Parathyroid adenoma (tissue), 2 donors: ENCODE data around the gene ECD.
"Not testable (repeated sequence)": the region's sequence is repeated elsewhere in the genome, so short reads cannot be mapped to it uniquely, and the experiment has no call there.

Experiments used
- H2AFZ ChIP-seq: fragments of 300-600 bp; sonication (generic); one replicate; pipeline ENCODE4 v1.7.0; 2017; ENCODE audit warnings: antibody characterized with exemption, mild to moderate bottlenecking
- H3K27ac ChIP-seq: fragments of 300-600 bp; sonication (generic); one replicate; pipeline ENCODE4 v1.7.0; 2017
- H3K27me3 ChIP-seq: fragments of 300-600 bp; sonication (generic); one replicate; pipeline ENCODE4 v1.7.0; 2017; ENCODE audit warnings: low read length; ENCODE audit not compliant: control insufficient read depth, insufficient read depth
- H3K36me3 ChIP-seq: fragments of 300-600 bp; sonication (generic); one replicate; pipeline ENCODE4 v1.7.0; 2017; ENCODE audit warnings: low read length; ENCODE audit not compliant: control insufficient read depth, insufficient read depth
- H3K4me1 ChIP-seq: fragments of 300-600 bp; sonication (generic); one replicate; pipeline ENCODE4 v1.7.0; 2017; ENCODE audit warnings: control low read depth
- H3K4me2 ChIP-seq: fragments of 300-600 bp; sonication (generic); one replicate; pipeline ENCODE4 v1.7.0; 2017; ENCODE audit warnings: low read length
- H3K4me3 ChIP-seq: fragments of 300-600 bp; sonication (generic); one replicate; pipeline ENCODE4 v1.7.0; 2017; ENCODE audit warnings: low read depth, low read length
- H3K79me2 ChIP-seq: fragments of 300-600 bp; sonication (generic); one replicate; pipeline ENCODE4 v1.7.0; 2017; ENCODE audit warnings: control low read depth
- H3K9ac ChIP-seq: fragments of 300-600 bp; sonication (generic); one replicate; pipeline ENCODE4 v1.7.0; 2017; ENCODE audit warnings: mild to moderate bottlenecking
- H3K9me3 ChIP-seq: fragments of 300-600 bp; sonication (generic); one replicate; pipeline ENCODE4 v1.7.0; 2017; ENCODE audit warnings: low read length; ENCODE audit not compliant: control insufficient read depth
- TF ChIP-seq, protein P1 (sequence below): fragments of 300-600 bp; sonication (generic); IDR thresholded peaks from one replicate; pipeline ENCODE4 v1.7.0; 2017; ENCODE audit warnings: antibody characterized with exemption, mild to moderate bottlenecking
- donor health status: primary hyperparathyroidism.

ECD gene

DNA sequence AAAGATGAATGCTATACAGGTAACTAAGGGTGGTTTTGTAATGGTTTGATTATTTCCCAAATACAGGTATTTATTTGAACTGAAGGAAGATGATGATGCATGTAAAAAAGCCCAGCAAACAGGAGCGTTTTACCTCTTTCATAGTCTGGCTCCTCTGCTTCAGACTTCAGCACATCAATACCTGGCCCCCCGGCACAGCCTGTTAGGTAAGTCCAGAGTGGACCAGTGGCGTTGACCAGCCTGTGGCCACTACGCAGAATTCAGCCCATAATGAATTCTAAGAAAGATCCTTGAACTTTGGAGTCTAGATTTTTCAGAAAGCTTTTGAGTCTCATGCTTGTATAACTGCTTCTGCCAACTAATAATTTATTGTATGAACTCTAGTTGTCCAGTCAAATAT is 47.9 kb downstream of the ECD start:
- Histone ChIP-seq H3K9ac (no peak overlapping the region), H3K27ac (no peak overlapping the region), H2AFZ (no peak overlapping the region), H3K4me1 (no peaks in the 10 kb centered on the region), H3K79me2 (no peaks in the 10 kb centered on the region), H3K4me3 (no peak overlapping the region), H3K36me3 (no peaks in the 10 kb centered on the region), H3K4me2 (no peak overlapping the region), H3K9me3 (no peaks in the 10 kb centered on the region), H3K27me3 (no peaks in the 10 kb centered on the region)
- TF ChIP-seq, protein P1, sequence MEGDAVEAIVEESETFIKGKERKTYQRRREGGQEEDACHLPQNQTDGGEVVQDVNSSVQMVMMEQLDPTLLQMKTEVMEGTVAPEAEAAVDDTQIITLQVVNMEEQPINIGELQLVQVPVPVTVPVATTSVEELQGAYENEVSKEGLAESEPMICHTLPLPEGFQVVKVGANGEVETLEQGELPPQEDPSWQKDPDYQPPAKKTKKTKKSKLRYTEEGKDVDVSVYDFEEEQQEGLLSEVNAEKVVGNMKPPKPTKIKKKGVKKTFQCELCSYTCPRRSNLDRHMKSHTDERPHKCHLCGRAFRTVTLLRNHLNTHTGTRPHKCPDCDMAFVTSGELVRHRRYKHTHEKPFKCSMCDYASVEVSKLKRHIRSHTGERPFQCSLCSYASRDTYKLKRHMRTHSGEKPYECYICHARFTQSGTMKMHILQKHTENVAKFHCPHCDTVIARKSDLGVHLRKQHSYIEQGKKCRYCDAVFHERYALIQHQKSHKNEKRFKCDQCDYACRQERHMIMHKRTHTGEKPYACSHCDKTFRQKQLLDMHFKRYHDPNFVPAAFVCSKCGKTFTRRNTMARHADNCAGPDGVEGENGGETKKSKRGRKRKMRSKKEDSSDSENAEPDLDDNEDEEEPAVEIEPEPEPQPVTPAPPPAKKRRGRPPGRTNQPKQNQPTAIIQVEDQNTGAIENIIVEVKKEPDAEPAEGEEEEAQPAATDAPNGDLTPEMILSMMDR = no peak

DNA sequence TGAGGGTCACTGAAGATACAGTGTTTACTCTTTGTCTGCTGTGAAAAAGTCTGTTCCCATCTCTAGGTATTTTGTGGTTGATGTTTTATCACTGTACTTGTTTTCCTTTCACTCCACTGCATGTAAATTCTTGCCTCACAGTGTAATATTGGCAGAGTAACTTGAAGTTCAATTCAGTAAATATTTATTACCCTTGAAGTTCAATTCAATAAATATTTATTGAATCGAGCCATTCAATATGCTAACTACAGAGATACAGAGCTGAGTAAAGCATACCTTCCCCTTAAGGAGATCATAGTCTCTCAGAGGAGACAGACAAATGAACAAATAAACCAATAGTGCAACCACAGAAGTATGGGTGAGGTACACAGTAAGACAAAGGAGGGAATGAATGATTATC is 48.4 kb downstream of the ECD start:
- H3K4me3 ChIP-seq = no peak overlapping the region
- no peaks in the 10 kb centered on the region for H3K9me3 ChIP-seq
- no peak overlapping the region for H2AFZ ChIP-seq
- TF ChIP-seq, protein P1 = no peak
- no peaks in the 10 kb centered on the region for H3K36me3 ChIP-seq
- no peak overlapping the region for H3K4me2 ChIP-seq
- no peaks in the 10 kb centered on the region for H3K27me3 ChIP-seq
- H3K27ac ChIP-seq = no peak overlapping the region
- no peak overlapping the region for H3K9ac ChIP-seq
- no peaks in the 10 kb centered on the region for H3K4me1 ChIP-seq
- H3K79me2 ChIP-seq = no peaks in the 10 kb centered on the region

DNA sequence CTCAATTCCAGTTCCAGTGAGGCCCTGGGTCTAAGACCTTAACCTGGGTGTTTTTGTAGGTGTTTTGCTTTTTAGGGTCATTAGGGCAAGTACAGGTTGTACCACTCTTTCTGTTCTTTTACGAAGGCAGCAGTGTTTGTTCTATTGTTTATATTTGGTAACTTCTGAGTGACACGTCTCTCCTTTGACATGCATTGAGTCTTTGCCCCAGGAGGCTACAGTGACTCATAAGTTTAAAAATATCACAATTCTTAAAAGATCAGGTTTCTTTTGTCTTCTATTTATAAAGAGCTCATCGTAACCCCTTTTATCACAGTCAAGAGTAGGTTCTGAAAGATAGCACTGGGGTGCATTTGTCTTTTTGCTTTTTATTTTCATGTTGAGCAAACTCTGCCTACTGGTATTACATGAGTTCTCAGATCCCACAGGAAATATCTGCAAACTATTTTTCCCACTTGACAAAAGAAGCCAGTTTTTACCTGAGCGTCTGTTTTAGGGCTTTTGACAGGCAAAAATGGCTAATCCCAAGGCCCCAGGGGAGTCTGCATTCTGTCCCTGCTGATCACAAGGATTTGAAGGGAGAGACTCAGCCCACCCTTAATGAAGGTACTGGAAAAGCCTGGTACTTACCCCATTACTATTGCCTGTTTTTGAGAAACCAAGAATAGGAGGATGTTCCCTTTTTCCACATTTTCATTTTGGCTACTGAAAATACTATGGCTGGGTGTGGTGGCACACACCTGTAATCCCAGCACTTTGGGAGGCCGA is 49.6 kb downstream of the ECD start:
- no peaks in the 10 kb centered on the region for H3K79me2 ChIP-seq
- TF ChIP-seq, protein P1 = no peak
- H3K27ac ChIP-seq = no peak overlapping the region
- H3K4me3 ChIP-seq = no peak overlapping the region
- H3K27me3 ChIP-seq = no peaks in the 10 kb centered on the region
- H3K9ac ChIP-seq = no peak overlapping the region
- H3K9me3 ChIP-seq = no peaks in the 10 kb centered on the region
- peak overlapping the region; percentile 23 for H3K4me2 ChIP-seq
- no peak overlapping the region for H2AFZ ChIP-seq
- H3K36me3 ChIP-seq = no peaks in the 10 kb centered on the region
- H3K4me1 ChIP-seq = no peaks in the 10 kb centered on the region

DNA sequence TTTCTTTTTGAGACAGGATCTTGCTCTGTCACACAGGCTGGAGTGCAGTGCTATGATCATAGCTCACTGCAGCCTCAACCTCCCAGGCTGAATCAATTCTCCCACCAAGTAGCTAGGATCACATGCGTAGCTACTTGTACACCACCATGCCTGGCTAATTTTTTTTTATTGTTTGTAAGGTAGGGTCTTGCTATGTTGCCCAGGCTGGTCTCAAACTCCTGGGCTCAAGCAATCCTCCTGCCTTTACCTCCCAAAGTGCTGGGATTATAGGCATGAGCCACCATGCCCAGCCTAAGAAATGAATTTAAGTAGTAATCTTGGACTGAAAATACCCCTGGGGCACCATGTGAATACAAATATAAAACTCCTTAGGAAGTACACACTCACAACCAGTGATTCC is 51.8 kb downstream of the ECD start:
- H3K4me2 ChIP-seq = no peak overlapping the region
- TF ChIP-seq, protein P1 = no peak
- H3K9ac ChIP-seq = no peak overlapping the region
- H3K4me3 ChIP-seq = no peak overlapping the region
- H3K9me3 ChIP-seq = no peaks in the 10 kb centered on the region
- H2AFZ ChIP-seq = no peak overlapping the region
- H3K27me3 ChIP-seq = no peaks in the 10 kb centered on the region
- H3K79me2 ChIP-seq = no peaks in the 10 kb centered on the region
- H3K27ac ChIP-seq = no peak overlapping the region
- H3K4me1 ChIP-seq = no peaks in the 10 kb centered on the region
- H3K36me3 ChIP-seq = no peaks in the 10 kb centered on the region

DNA sequence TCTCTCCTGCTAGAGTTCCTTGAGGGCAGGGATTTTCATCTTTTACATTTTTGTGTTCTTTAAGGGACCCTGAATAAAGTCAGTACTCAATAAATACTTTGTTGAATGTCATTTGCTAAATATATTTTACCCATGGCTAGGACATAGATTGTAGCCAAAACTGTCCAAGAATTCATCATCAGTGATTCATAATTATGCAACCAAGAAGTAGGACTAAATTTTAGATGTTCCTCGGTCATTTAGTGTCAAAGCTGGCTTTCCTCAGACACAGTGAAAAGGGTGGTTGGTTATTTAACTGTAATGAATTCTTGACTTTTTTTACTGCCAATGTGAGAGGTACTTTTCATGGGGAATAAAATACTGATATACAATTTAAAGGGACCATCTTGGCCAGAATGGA is 54.3 kb downstream of the ECD start:
- Histone ChIP-seq H3K79me2 (no peaks in the 10 kb centered on the region), H3K4me1 (no peaks in the 10 kb centered on the region), H3K36me3 (no peaks in the 10 kb centered on the region), H3K27me3 (no peaks in the 10 kb centered on the region), H3K9ac (no peak overlapping the region), H3K4me2 (no peak overlapping the region), H2AFZ (no peak overlapping the region), H3K9me3 (no peaks in the 10 kb centered on the region), H3K4me3 (no peak overlapping the region), H3K27ac (no peak overlapping the region)
- TF ChIP-seq, protein P1 = no peak

DNA sequence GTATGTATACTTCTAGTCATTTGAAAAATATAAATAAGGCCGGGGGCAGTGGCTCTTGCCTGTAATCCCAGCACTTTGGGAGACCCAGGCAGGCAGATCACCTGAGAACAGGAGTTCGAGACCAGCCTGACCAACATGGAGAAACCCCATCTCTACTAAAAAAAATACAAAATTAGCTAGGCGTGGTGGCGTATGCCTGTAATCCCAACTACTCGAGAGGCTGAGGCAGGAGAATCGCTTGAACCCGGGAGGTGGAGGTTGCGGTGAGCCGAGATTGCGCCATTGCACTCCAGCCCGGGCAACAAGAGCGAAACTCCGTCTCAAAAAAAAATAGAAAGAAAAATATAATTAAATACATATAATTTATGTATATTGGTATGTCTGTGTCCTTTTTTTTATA is 55.8 kb downstream of the ECD start:
- H2AFZ ChIP-seq, H3K4me1 ChIP-seq: not testable (repeated sequence)

More for the DNA sequence above, 55.8 kb downstream of the ECD start:
- not testable (repeated sequence) for H3K27ac ChIP-seq, H3K79me2 ChIP-seq, H3K4me3 ChIP-seq, H3K9me3 ChIP-seq, H3K27me3 ChIP-seq, H3K4me2 ChIP-seq, H3K9ac ChIP-seq, H3K36me3 ChIP-seq
